ENCODE results near the gene CDC42SE2. TPM values are rescaled to one million over a fixed set of nuclear protein-coding genes. Genes with fewer than 3 reads are reported as not detected.

The CDC42SE2 gene
- total RNA-seq, 1 experiment from 2014 or later: 32.8 TPM

DNA sequence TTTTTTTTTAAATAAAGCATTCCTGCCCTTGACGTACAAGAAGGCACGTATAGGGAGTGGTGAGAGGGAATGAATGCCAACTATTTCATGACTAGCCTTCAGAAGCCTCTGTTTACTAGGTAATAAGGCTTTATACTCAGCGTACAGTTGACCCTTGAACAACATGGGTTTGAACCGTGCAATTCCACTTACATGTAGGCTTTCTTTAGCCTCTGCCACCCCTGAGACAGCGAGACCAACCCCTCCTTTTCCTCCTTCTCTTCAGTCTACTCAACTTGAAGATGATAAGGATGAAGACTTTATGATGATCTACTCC is 22.5 kb downstream of the CDC42SE2 start:
- POLR2A ChIA-PET (ENCODE audit: unreplicated experiment): interaction anchor here (0.6 to 0.7 kb wide), 2 partner anchors 102 to 1763 kb away, joined by 3 to 7 read pairs; no protein-coding TSS in a partner anchor

DNA sequence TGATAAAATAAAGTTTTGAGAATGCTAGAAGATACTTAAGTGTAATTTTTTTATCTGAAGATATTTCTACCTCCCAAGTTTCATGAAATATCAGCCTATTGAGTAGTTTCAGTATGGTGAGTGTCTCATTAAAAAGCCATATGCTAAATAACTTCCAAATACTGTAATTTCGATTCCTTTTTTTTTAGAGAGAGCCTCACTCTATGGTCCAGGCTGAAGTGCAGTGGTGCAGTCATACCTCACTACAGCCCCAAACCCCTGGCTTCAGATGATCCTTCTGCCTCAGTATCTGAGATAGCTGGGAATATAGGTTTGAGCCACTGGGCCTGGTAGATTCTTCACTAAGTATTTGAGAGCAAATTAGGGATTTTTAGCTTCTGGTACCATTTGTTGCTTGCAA is 24.5 kb downstream of the CDC42SE2 start:
- Histone ChIP-seq H3K4me3 (no peak overlapping the region), H4K20me1 (ENCODE audit: insufficient read depth) (peaks cover 4% of the 10 kb centered on the region; the same call in 1 of the 2 replicates), H3K9me3 (ENCODE audit: insufficient read depth, low read depth) (no peaks in the 10 kb centered on the region), H3K36me3 (ENCODE audit: low read depth) (0 out of 2 replicates have a peak, but pooled peaks cover under 1% of the 10 kb centered on the region), H3K4me1 (replicated peaks; ENCODE audit: insufficient read depth) (0 out of 2 replicates have a peak, but pooled peaks cover under 1% of the 10 kb centered on the region), H3K27ac (no peak overlapping the region), H3K27me3 (ENCODE audit: insufficient read depth, low read depth) (no peaks in the 10 kb centered on the region), H3F3A (ENCODE audit: insufficient read depth, low read depth) (no peaks in the 10 kb centered on the region), H3K9me2 (ENCODE audit: insufficient read depth) (no peaks in the 10 kb centered on the region), H3K79me2 (ENCODE audit: low read depth) (peaks cover 74% of the 10 kb centered on the region), H2AFZ (no peak overlapping the region), H3K4me2 (no peak overlapping the region)
- DNase-seq: no peak
- no TSS peak for BruUV-seq (replicated peaks)
- ChIA-PET POLR2A (ENCODE audit: unreplicated experiment) (no interaction called here), CTCF (no interaction called here)
- intact Hi-C loops (cut with micrococcal nuclease; ENCODE audit: unreplicated experiment): no loop called here
- TF ChIP-seq, protein P1, sequence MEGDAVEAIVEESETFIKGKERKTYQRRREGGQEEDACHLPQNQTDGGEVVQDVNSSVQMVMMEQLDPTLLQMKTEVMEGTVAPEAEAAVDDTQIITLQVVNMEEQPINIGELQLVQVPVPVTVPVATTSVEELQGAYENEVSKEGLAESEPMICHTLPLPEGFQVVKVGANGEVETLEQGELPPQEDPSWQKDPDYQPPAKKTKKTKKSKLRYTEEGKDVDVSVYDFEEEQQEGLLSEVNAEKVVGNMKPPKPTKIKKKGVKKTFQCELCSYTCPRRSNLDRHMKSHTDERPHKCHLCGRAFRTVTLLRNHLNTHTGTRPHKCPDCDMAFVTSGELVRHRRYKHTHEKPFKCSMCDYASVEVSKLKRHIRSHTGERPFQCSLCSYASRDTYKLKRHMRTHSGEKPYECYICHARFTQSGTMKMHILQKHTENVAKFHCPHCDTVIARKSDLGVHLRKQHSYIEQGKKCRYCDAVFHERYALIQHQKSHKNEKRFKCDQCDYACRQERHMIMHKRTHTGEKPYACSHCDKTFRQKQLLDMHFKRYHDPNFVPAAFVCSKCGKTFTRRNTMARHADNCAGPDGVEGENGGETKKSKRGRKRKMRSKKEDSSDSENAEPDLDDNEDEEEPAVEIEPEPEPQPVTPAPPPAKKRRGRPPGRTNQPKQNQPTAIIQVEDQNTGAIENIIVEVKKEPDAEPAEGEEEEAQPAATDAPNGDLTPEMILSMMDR (conservative IDR thresholded peaks at IDR 0.05): no peak

More for the DNA sequence above, 22.5 kb downstream of the CDC42SE2 start:
- Histone ChIP-seq H3K9me3 (ENCODE audit: insufficient read depth, low read depth) (no peaks in the 10 kb centered on the region), H3K4me3 (no peak overlapping the region), H3K27ac (no peak overlapping the region), H3F3A (ENCODE audit: insufficient read depth, low read depth) (peaks cover 13% of the 10 kb centered on the region; the same call in 1 of the 2 replicates), H4K20me1 (ENCODE audit: insufficient read depth) (no peaks in the 10 kb centered on the region), H3K79me2 (ENCODE audit: low read depth) (peaks cover 83% of the 10 kb centered on the region), H3K9me2 (ENCODE audit: insufficient read depth) (no peaks in the 10 kb centered on the region), H2AFZ (no peak overlapping the region), H3K4me2 (no peak overlapping the region), H3K36me3 (ENCODE audit: low read depth) (peaks cover 4% of the 10 kb centered on the region; the same call in 1 of the 2 replicates), H3K4me1 (replicated peaks; ENCODE audit: insufficient read depth) (peaks cover 20% of the 10 kb centered on the region), H3K27me3 (ENCODE audit: insufficient read depth, low read depth) (no peaks in the 10 kb centered on the region)
- DNase-seq: no peak
- CTCF ChIA-PET: no interaction called here
- TF ChIP-seq, protein P1 (conservative IDR thresholded peaks at IDR 0.05): no peak
- no peak for TF ChIP-seq EZH2 (IDR thresholded peaks at IDR 0.05; ENCODE audit: low read depth)
- intact Hi-C loops (cut with micrococcal nuclease; ENCODE audit: unreplicated experiment): no loop called here
- BruUV-seq (replicated peaks): no TSS peak

DNA sequence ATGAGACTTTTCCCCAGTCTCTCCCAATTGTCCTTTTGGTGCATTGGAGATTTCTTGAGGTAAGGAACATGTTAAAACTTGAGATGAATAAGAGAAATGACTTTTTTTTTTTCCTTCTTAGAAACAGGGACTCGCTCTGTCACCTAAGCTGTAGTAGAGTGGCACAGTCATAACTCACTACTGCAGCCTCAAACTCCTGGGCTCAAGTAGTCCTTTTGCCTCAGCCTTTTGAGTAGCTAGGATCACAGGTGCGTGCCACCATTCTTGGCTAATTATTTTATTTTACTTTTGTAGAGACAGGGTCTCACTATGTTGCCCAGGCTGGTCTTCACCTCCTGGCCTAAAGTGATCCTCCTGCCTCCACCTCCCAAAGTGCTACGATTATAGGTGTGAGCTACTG is 25.9 kb downstream of the CDC42SE2 start:
- Histone ChIP-seq H3K27me3 (ENCODE audit: insufficient read depth, low read depth) (no peaks in the 10 kb centered on the region), H3K9me3 (ENCODE audit: insufficient read depth, low read depth) (no peaks in the 10 kb centered on the region), H3K4me2 (no peak overlapping the region), H3F3A (ENCODE audit: insufficient read depth, low read depth) (no peaks in the 10 kb centered on the region), H4K20me1 (ENCODE audit: insufficient read depth) (peaks cover 4% of the 10 kb centered on the region; the same call in 1 of the 2 replicates), H2AFZ (no peak overlapping the region), H3K4me3 (no peak overlapping the region), H3K36me3 (ENCODE audit: low read depth) (no peaks in the 10 kb centered on the region), H3K9me2 (ENCODE audit: insufficient read depth) (no peaks in the 10 kb centered on the region), H3K27ac (no peak overlapping the region), H3K79me2 (ENCODE audit: low read depth) (peaks cover 60% of the 10 kb centered on the region), H3K4me1 (replicated peaks; ENCODE audit: insufficient read depth) (no peaks in the 10 kb centered on the region)
- TF ChIP-seq EZH2 (IDR thresholded peaks at IDR 0.05; ENCODE audit: low read depth): no peak
- TF ChIP-seq, protein P1 (conservative IDR thresholded peaks at IDR 0.05): no peak
- intact Hi-C loops (cut with micrococcal nuclease; ENCODE audit: unreplicated experiment): no loop called here
- no peak for DNase-seq
- ChIA-PET CTCF (no interaction called here), POLR2A (ENCODE audit: unreplicated experiment) (no interaction called here)
- no TSS peak for BruUV-seq (replicated peaks)

Measured in PC-9 (cell line).